ENCODE results near the gene ARL11. TPM values are rescaled to one million over a fixed set of nuclear protein-coding genes. Genes with fewer than 3 reads are reported as not detected.
"Not testable (repeated sequence)": the region's sequence is repeated elsewhere in the genome, so short reads cannot be mapped to it uniquely, and the experiment has no call there.

ARL11 gene
- polyA plus RNA-seq, 1 donor from 2014 or later, result not detected

DNA sequence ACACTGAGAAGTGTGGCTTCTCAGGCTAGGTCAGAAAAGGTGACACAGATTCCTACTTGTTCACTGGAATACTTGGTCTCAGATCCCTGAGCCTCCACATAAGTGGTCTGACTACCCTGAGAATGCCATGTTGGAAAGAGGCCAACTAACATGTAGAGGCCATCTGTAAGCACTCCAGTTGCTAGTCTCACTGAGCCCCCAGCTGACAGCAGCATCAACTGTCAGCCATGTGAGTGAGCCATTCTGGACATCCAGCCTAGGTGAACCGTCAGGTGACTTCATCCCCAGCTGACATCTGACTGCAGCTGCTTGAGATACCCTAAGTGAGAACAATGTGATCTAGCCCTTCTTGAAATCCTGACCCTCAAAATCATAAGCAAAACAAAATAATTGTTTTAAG lies 18.1 kb upstream of the ARL11 start:
- H3K4me2 ChIP-seq (ENCODE audit: low read length), result no peak overlapping the region
- TF ChIP-seq EP300 (conservative IDR thresholded peaks at IDR 0.05; ENCODE audit: poor library complexity, severe bottlenecking), result no peak
- TF ChIP-seq SMC3 (conservative IDR thresholded peaks at IDR 0.05; ENCODE audit: poor library complexity), result no peak
- TF ChIP-seq, protein P1, sequence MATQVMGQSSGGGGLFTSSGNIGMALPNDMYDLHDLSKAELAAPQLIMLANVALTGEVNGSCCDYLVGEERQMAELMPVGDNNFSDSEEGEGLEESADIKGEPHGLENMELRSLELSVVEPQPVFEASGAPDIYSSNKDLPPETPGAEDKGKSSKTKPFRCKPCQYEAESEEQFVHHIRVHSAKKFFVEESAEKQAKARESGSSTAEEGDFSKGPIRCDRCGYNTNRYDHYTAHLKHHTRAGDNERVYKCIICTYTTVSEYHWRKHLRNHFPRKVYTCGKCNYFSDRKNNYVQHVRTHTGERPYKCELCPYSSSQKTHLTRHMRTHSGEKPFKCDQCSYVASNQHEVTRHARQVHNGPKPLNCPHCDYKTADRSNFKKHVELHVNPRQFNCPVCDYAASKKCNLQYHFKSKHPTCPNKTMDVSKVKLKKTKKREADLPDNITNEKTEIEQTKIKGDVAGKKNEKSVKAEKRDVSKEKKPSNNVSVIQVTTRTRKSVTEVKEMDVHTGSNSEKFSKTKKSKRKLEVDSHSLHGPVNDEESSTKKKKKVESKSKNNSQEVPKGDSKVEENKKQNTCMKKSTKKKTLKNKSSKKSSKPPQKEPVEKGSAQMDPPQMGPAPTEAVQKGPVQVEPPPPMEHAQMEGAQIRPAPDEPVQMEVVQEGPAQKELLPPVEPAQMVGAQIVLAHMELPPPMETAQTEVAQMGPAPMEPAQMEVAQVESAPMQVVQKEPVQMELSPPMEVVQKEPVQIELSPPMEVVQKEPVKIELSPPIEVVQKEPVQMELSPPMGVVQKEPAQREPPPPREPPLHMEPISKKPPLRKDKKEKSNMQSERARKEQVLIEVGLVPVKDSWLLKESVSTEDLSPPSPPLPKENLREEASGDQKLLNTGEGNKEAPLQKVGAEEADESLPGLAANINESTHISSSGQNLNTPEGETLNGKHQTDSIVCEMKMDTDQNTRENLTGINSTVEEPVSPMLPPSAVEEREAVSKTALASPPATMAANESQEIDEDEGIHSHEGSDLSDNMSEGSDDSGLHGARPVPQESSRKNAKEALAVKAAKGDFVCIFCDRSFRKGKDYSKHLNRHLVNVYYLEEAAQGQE (IDR thresholded peaks at IDR 0.05; ENCODE audit: borderline replicate concordance), result no peak
- TF ChIP-seq MXI1 (conservative IDR thresholded peaks at IDR 0.05; ENCODE audit: poor library complexity, severe bottlenecking), result no peak
- TF ChIP-seq, protein P2, sequence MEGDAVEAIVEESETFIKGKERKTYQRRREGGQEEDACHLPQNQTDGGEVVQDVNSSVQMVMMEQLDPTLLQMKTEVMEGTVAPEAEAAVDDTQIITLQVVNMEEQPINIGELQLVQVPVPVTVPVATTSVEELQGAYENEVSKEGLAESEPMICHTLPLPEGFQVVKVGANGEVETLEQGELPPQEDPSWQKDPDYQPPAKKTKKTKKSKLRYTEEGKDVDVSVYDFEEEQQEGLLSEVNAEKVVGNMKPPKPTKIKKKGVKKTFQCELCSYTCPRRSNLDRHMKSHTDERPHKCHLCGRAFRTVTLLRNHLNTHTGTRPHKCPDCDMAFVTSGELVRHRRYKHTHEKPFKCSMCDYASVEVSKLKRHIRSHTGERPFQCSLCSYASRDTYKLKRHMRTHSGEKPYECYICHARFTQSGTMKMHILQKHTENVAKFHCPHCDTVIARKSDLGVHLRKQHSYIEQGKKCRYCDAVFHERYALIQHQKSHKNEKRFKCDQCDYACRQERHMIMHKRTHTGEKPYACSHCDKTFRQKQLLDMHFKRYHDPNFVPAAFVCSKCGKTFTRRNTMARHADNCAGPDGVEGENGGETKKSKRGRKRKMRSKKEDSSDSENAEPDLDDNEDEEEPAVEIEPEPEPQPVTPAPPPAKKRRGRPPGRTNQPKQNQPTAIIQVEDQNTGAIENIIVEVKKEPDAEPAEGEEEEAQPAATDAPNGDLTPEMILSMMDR (IDR thresholded peaks at IDR 0.05; ENCODE audit: poor library complexity, severe bottlenecking), result no peak

GRCh38 chr13:49612042-49612441 lies 16.3 kb upstream of the ARL11 start:
- not testable (repeated sequence) for H4K20me1 ChIP-seq (ENCODE audit: insufficient read depth); H3K27me3 ChIP-seq (ENCODE audit: insufficient read depth, low read depth, low read length); H3K9ac ChIP-seq (ENCODE audit: low read length); H3K4me2 ChIP-seq (ENCODE audit: low read length); H2AFZ ChIP-seq (ENCODE audit: low read depth, low read length); H3K79me2 ChIP-seq (replicated peaks; ENCODE audit: insufficient read depth, low read length); H3K4me3 ChIP-seq (ENCODE audit: low read length); H3K9me2 ChIP-seq (ENCODE audit: insufficient read depth, low read length); H3K36me3 ChIP-seq (ENCODE audit: insufficient read depth, low read length); H3K9me3 ChIP-seq (ENCODE audit: low read length); H3K27ac ChIP-seq (ENCODE audit: low read length); H3F3A ChIP-seq (ENCODE audit: insufficient read depth, low read length, poor library complexity, severe bottlenecking)

More for the DNA sequence above, 18.1 kb upstream of the ARL11 start:
- Histone ChIP-seq H3K36me3 (ENCODE audit: insufficient read depth, low read length) (no peaks in the 10 kb centered on the region), H3K27ac (ENCODE audit: low read length) (no peak overlapping the region), H4K20me1 (ENCODE audit: insufficient read depth) (no peaks in the 10 kb centered on the region), H3K9me2 (ENCODE audit: insufficient read depth, low read length) (no peaks in the 10 kb centered on the region), H3K4me3 (ENCODE audit: low read length) (no peak overlapping the region), H3F3A (ENCODE audit: insufficient read depth, low read length, poor library complexity, severe bottlenecking) (no peaks in the 10 kb centered on the region), H3K27me3 (ENCODE audit: insufficient read depth, low read depth, low read length) (no peaks in the 10 kb centered on the region), H3K9me3 (ENCODE audit: low read length) (no peaks in the 10 kb centered on the region), H3K79me2 (replicated peaks; ENCODE audit: insufficient read depth, low read length) (no peaks in the 10 kb centered on the region), H3K9ac (ENCODE audit: low read length) (no peak overlapping the region), H2AFZ (ENCODE audit: low read depth, low read length) (no peak overlapping the region)

GRCh38 chr13:49615836-49616675 lies 12.3 kb upstream of the ARL11 start:
- no peak for TF ChIP-seq RAD21 (conservative IDR thresholded peaks at IDR 0.05)
- TF ChIP-seq SMC3 (conservative IDR thresholded peaks at IDR 0.05; ENCODE audit: poor library complexity), result no peak
- TF ChIP-seq EP300 (conservative IDR thresholded peaks at IDR 0.05; ENCODE audit: poor library complexity, severe bottlenecking), result no peak
- no peak for TF ChIP-seq POLR2AphosphoS5 (IDR thresholded peaks at IDR 0.05)
- no peak for TF ChIP-seq EZH2 (IDR thresholded peaks at IDR 0.05; ENCODE audit: borderline replicate concordance, insufficient read depth, low read length, poor library complexity, severe bottlenecking)
- TF ChIP-seq, protein P2 (IDR thresholded peaks at IDR 0.05; ENCODE audit: poor library complexity, severe bottlenecking), result no peak
- no peak for TF ChIP-seq TAF1 (IDR thresholded peaks at IDR 0.05; ENCODE audit: low read depth)
- TF ChIP-seq, protein P1 (IDR thresholded peaks at IDR 0.05; ENCODE audit: borderline replicate concordance), result no peak
- no peak for TF ChIP-seq MXI1 (conservative IDR thresholded peaks at IDR 0.05; ENCODE audit: poor library complexity, severe bottlenecking)
- no peaks in the 10 kb centered on the region for H3K79me2 ChIP-seq (replicated peaks; ENCODE audit: insufficient read depth, low read length)
- no peaks in the 10 kb centered on the region for H4K20me1 ChIP-seq (ENCODE audit: insufficient read depth)
- H3K27me3 ChIP-seq (ENCODE audit: insufficient read depth, low read depth, low read length), result no peaks in the 10 kb centered on the region
- no peaks in the 10 kb centered on the region for H3K36me3 ChIP-seq (ENCODE audit: insufficient read depth, low read length)
- no peak overlapping the region for H2AFZ ChIP-seq (ENCODE audit: low read depth, low read length)
- H3K9me2 ChIP-seq (ENCODE audit: insufficient read depth, low read length), result no peaks in the 10 kb centered on the region
- H3K4me2 ChIP-seq (ENCODE audit: low read length), result no peak overlapping the region
- H3F3A ChIP-seq (ENCODE audit: insufficient read depth, low read length, poor library complexity, severe bottlenecking), result no peaks in the 10 kb centered on the region
- H3K27ac ChIP-seq (ENCODE audit: low read length), result no peak overlapping the region
- H3K9me3 ChIP-seq (ENCODE audit: low read length), result no peaks in the 10 kb centered on the region
- H3K9ac ChIP-seq (ENCODE audit: low read length), result no peak overlapping the region
- no peak overlapping the region for H3K4me3 ChIP-seq (ENCODE audit: low read length)

Data from neural cell (in vitro differentiated cells).